Testis (tissue), 3 donors: Measurements from ENCODE around the gene VGLL4. TPM values are rescaled to one million over a fixed set of nuclear protein-coding genes. Genes with fewer than 3 reads are reported as not detected.

Experiments used
- DNase-seq: peaks from one replicate; pipeline ENCODE4 v3.0.0-alpha.2; 2019
- H3K27ac ChIP-seq, 2 donors: fragments of 200-600 bp; sonication (generic); one replicate each; pipeline ENCODE4 v1.5.1; 2019
- H3K27me3 ChIP-seq: fragments of 200-600 bp; sonication (generic); one replicate; pipeline ENCODE4 v1.5.1; 2019
- H3K36me3 ChIP-seq: fragments of 200-600 bp; sonication (generic); one replicate; pipeline ENCODE4 v1.5.1; 2017; ENCODE audit warnings: low read depth; ENCODE audit errors: missing control alignments
- H3K4me1 ChIP-seq: fragments of 200-600 bp; sonication (generic); one replicate; pipeline ENCODE4 v1.5.1; 2019
- H3K4me3 ChIP-seq, 2 donors: fragments of 200-600 bp; sonication (generic); one replicate each; pipeline ENCODE4 v1.5.1; 2017 to 2019
- H3K9me3 ChIP-seq: fragments of 200-600 bp; sonication (generic); one replicate; pipeline ENCODE4 v1.5.1; 2017
- CTCF ChIP-seq, 3 experiments: fragments of 450-650 bp in 2 of 3; fragments of 200-600 bp in 1 of 3; sonication (generic) in 1 of 3; IDR thresholded peaks; one replicate each; pipeline ENCODE4 v1.5.1; 2016 to 2019; ENCODE audit warnings: antibody characterized with exemption in 3 of 3, mild to moderate bottlenecking in 2 of 3, moderate library complexity in 1 of 3
- POLR2A ChIP-seq: fragments of 450-650 bp; IDR thresholded peaks from one replicate; pipeline ENCODE4 v1.6.1; 2017; ENCODE audit warnings: antibody characterized with exemption, mild to moderate bottlenecking, moderate library complexity
- WGBS, 2 donors: methylation state at CpG; one replicate each; pipeline ENCODE4 v1.1.5; 2018; 5-methylcytosine and 5-hydroxymethylcytosine counted together
- intact Hi-C: fragments of 100-400 bp; cut with DNase I; formaldehyde crosslinking; loops from one replicate; pipeline ENCODE4 v1.15.1; 2023; ENCODE audit warnings: low total_unique reads
- polyA plus RNA-seq: library from polyadenylated mRNA; stranded (reverse); fragments of 350-450 nt; fragmentation: Illumina TruSeq; extraction: RNeasy Lipid Tissue Mini Kit (QIAGEN cat#74804); gene quantifications from one replicate; pipeline ENCODE4 v1.2.3, GENCODE V29; 2014; ENCODE audit warnings: low read depth, low replicate concordance; ENCODE audit not compliant: insufficient read depth
- total RNA-seq, 2 donors: library from RNA; depleted of rRNA; stranded (reverse); fragments of >200 nt; gene quantifications; one replicate each; pipeline ENCODE4 v1.2.3, GENCODE V29; 2016

The VGLL4 gene
- total and polyA plus RNA-seq, 3 donors from 2014 or later = 72.9 to 209 (median 169) TPM

- no peak for DNase-seq
Observed at GRCh38 chr3:11545186-11545851, 98.4 kb downstream of the VGLL4 start.

GRCh38 chr3:11544412-11545181, 99.1 kb downstream of the VGLL4 start:
- Histone ChIP-seq H3K36me3 (no peaks in the 10 kb centered on the region), H3K27ac (peak overlapping the region in 1 of 2 donors; percentile 43), H3K9me3 (no peaks in the 10 kb centered on the region), H3K4me3 (no peak overlapping the region), H3K4me1 (peaks cover 12% of the 10 kb centered on the region), H3K27me3 (no peaks in the 10 kb centered on the region)
- DNase-seq = no peak
- 53 to 65% methylated on average over 13 to 17 of the region's 17 CpGs for WGBS, 2 donors
- TF ChIP-seq CTCF (IDR thresholded peaks at IDR 0.05) (no peak), POLR2A (no peak)
- intact Hi-C loops = no loop called here

More at GRCh38 chr3:11545186-11545851, 98.4 kb downstream of the VGLL4 start:
- intact Hi-C loops = no loop called here
- peaks cover 12% of the 10 kb centered on the region for H3K4me1 ChIP-seq
- peak overlapping the region in 1 of 2 donors; percentile 43 for H3K27ac ChIP-seq
- 68 to 71% methylated on average over 16 of the region's 16 CpGs for WGBS, 2 donors
- H3K27me3 ChIP-seq = no peaks in the 10 kb centered on the region
- TF ChIP-seq POLR2A (no peak), CTCF (IDR thresholded peaks at IDR 0.05) (no peak)
- no peaks in the 10 kb centered on the region for H3K9me3 ChIP-seq
- no peaks in the 10 kb centered on the region for H3K36me3 ChIP-seq
- H3K4me3 ChIP-seq = no peak overlapping the region

- no peaks in the 10 kb centered on the region for H3K9me3 ChIP-seq
- peaks cover 12% of the 10 kb centered on the region for H3K4me1 ChIP-seq
- H3K27me3 ChIP-seq = no peaks in the 10 kb centered on the region
- DNase-seq = no peak
- intact Hi-C loops = no loop called here
- TF ChIP-seq POLR2A = no peak
- TF ChIP-seq CTCF (IDR thresholded peaks at IDR 0.05) = no peak
- H3K36me3 ChIP-seq = no peaks in the 10 kb centered on the region
- WGBS, 2 donors = 93 to 100% methylated on average over 6 of the region's 6 CpGs
- H3K27ac ChIP-seq = no peak overlapping the region
- H3K4me3 ChIP-seq = no peak overlapping the region
Observed at GRCh38 chr3:11543948-11544387, 99.7 kb downstream of the VGLL4 start.

GRCh38 chr3:11543141-11543947, 100.4 kb downstream of the VGLL4 start:
- H3K27me3 ChIP-seq = no peaks in the 10 kb centered on the region
- intact Hi-C loops = no loop called here
- no peaks in the 10 kb centered on the region for H3K36me3 ChIP-seq
- peaks cover 12% of the 10 kb centered on the region for H3K4me1 ChIP-seq
- 88 to 90% methylated on average over 19 of the region's 19 CpGs for WGBS, 2 donors
- H3K9me3 ChIP-seq = no peaks in the 10 kb centered on the region
- DNase-seq = no peak
- no peak for TF ChIP-seq CTCF (IDR thresholded peaks at IDR 0.05)
- TF ChIP-seq POLR2A = no peak
- no peak overlapping the region for H3K4me3 ChIP-seq
- no peak overlapping the region for H3K27ac ChIP-seq
